ENCODE results near the gene UGGT2.

UGGT2 gene

DNA sequence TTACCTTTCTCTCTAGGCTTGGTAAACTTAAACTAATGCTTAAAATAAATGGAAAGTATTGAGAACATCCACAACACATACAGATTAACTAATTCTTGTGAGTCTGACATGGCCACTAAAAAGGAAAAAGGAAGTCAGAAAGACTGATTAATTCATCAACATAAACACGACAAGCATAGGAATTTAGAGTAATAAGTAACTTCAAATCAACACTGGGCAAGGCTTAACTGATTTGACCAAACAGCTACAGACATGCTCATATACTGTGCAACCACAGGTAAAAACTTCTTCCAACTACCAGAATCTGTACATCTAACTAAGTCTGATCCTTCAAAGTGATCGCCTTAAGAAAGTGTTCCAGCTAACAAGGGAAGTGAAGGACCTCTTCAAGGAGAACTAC, 20.5 kb downstream of the UGGT2 start:
- no peak overlapping the region for H2AFZ ChIP-seq (ENCODE audit: low read depth)
- TF ChIP-seq, protein P1, sequence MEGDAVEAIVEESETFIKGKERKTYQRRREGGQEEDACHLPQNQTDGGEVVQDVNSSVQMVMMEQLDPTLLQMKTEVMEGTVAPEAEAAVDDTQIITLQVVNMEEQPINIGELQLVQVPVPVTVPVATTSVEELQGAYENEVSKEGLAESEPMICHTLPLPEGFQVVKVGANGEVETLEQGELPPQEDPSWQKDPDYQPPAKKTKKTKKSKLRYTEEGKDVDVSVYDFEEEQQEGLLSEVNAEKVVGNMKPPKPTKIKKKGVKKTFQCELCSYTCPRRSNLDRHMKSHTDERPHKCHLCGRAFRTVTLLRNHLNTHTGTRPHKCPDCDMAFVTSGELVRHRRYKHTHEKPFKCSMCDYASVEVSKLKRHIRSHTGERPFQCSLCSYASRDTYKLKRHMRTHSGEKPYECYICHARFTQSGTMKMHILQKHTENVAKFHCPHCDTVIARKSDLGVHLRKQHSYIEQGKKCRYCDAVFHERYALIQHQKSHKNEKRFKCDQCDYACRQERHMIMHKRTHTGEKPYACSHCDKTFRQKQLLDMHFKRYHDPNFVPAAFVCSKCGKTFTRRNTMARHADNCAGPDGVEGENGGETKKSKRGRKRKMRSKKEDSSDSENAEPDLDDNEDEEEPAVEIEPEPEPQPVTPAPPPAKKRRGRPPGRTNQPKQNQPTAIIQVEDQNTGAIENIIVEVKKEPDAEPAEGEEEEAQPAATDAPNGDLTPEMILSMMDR (conservative IDR thresholded peaks at IDR 0.05; ENCODE audit: low read depth, low read length): no peak
- H4K20me1 ChIP-seq (ENCODE audit: insufficient read depth): no peaks in the 10 kb centered on the region
- no peak overlapping the region for H3K4me2 ChIP-seq
- no peaks in the 10 kb centered on the region for H3K36me3 ChIP-seq (ENCODE audit: insufficient read depth)
- H3K27me3 ChIP-seq (ENCODE audit: insufficient read depth, low read depth): no peaks in the 10 kb centered on the region
- H3K27ac ChIP-seq: no peak overlapping the region
- peaks cover 12% of the 10 kb centered on the region; the same call in 1 of the 2 replicates for H3K79me2 ChIP-seq (ENCODE audit: insufficient read depth, low read depth)
- H3K4me1 ChIP-seq (ENCODE audit: low read depth, poor library complexity, severe bottlenecking): no peaks in the 10 kb centered on the region
- H3K9ac ChIP-seq: no peak overlapping the region
- no peak overlapping the region for H3K4me3 ChIP-seq (IDR thresholded peaks at IDR 0.05; ENCODE audit: insufficient read depth, low read depth, low read length)

DNA sequence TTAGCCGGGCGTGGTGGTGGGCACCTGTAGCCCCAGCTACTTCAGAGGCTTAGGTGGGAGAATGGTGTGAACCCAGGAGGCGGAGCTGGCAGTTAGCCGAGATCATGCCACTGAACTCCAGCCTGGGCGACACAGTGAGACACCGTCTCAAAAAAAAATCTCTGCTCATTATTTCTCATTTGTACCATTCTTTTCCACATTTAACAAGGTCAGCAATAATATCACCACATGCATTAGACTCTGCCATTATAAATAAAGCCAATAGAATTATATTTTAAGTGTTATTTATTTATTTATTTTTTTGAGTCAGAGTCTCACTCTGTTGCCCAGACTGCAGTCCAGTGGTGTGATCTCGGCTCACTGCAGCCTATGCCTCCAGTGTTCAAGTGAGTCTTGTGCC, 24.2 kb downstream of the UGGT2 start:
- TF ChIP-seq, protein P1 (conservative IDR thresholded peaks at IDR 0.05; ENCODE audit: low read depth, low read length): no peak
- no peaks in the 10 kb centered on the region for H3K27me3 ChIP-seq (ENCODE audit: insufficient read depth, low read depth)
- H3K4me3 ChIP-seq (IDR thresholded peaks at IDR 0.05; ENCODE audit: insufficient read depth, low read depth, low read length): no peak overlapping the region
- no peaks in the 10 kb centered on the region for H4K20me1 ChIP-seq (ENCODE audit: insufficient read depth)
- no peak overlapping the region for H2AFZ ChIP-seq (ENCODE audit: low read depth)
- H3K27ac ChIP-seq: no peak overlapping the region
- H3K4me2 ChIP-seq: no peak overlapping the region
- H3K4me1 ChIP-seq (ENCODE audit: low read depth, poor library complexity, severe bottlenecking): peaks cover 10% of the 10 kb centered on the region
- H3K36me3 ChIP-seq (ENCODE audit: insufficient read depth): no peaks in the 10 kb centered on the region
- no peak overlapping the region for H3K9ac ChIP-seq
- H3K79me2 ChIP-seq (ENCODE audit: insufficient read depth, low read depth): 0 out of 2 replicates have a peak, but pooled peaks cover 7% of the 10 kb centered on the region

DNA sequence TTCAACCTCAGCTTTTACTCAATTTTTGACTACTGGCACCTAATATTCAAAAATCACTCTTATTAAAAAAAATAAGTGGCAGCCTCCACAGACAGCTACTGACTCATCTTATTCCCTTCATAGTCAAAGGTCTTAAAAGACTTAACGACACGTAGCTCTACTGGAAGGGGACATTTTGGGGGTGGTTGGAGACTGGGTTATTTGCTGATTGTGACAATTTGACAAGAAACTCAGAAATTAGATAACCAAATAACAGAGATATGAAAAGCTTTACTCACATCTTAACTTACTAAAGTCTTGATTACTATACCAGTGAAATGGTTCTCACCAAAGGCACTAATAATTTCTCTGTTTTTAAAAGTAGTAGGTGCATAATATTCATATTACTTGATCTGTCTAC, 25.7 kb downstream of the UGGT2 start:
- H2AFZ ChIP-seq (ENCODE audit: low read depth): no peak overlapping the region
- no peaks in the 10 kb centered on the region for H3K36me3 ChIP-seq (ENCODE audit: insufficient read depth)
- peaks cover 19% of the 10 kb centered on the region for H3K4me1 ChIP-seq (ENCODE audit: low read depth, poor library complexity, severe bottlenecking)
- no peak overlapping the region for H3K4me3 ChIP-seq (IDR thresholded peaks at IDR 0.05; ENCODE audit: insufficient read depth, low read depth, low read length)
- H3K4me2 ChIP-seq: no peak overlapping the region
- 0 out of 2 replicates have a peak, but pooled peaks cover 2% of the 10 kb centered on the region for H3K79me2 ChIP-seq (ENCODE audit: insufficient read depth, low read depth)
- TF ChIP-seq, protein P1 (conservative IDR thresholded peaks at IDR 0.05; ENCODE audit: low read depth, low read length): no peak
- H4K20me1 ChIP-seq (ENCODE audit: insufficient read depth): no peaks in the 10 kb centered on the region
- no peak overlapping the region for H3K9ac ChIP-seq
- no peaks in the 10 kb centered on the region for H3K27me3 ChIP-seq (ENCODE audit: insufficient read depth, low read depth)
- no peak overlapping the region for H3K27ac ChIP-seq

DNA sequence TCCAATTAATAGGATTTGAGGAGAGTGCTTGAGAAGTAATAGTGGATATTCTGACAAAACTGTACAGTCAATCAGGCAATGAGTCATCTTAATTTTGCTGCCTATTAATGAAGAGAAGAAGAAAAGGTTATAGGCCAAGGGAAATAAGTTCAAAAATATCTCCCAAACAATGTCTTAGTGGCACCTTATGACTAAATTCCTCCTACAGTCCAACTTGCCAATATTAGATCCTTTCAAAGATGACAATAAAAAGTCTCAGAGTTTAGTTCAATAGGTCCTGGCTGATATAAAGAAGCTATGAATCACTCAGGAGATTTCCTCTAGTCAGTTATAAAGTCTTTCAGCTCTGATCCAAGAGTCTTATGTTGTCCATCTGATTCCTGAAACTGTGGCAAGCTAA, 27.9 kb downstream of the UGGT2 start:
- Histone ChIP-seq H3K36me3 (ENCODE audit: insufficient read depth) (no peaks in the 10 kb centered on the region), H4K20me1 (ENCODE audit: insufficient read depth) (no peaks in the 10 kb centered on the region), H3K27me3 (ENCODE audit: insufficient read depth, low read depth) (no peaks in the 10 kb centered on the region), H2AFZ (ENCODE audit: low read depth) (no peak overlapping the region), H3K9ac (no peak overlapping the region), H3K4me3 (IDR thresholded peaks at IDR 0.05; ENCODE audit: insufficient read depth, low read depth, low read length) (no peak overlapping the region), H3K79me2 (ENCODE audit: insufficient read depth, low read depth) (no peaks in the 10 kb centered on the region), H3K4me2 (no peak overlapping the region), H3K27ac (no peak overlapping the region), H3K4me1 (ENCODE audit: low read depth, poor library complexity, severe bottlenecking) (peaks cover 19% of the 10 kb centered on the region)
- TF ChIP-seq, protein P1 (conservative IDR thresholded peaks at IDR 0.05; ENCODE audit: low read depth, low read length): no peak
